ENCODE results near the gene RNF212B. TPM values are rescaled to one million over a fixed set of nuclear protein-coding genes. Genes with fewer than 3 reads are reported as not detected.

RNF212B gene
- total and polyA plus RNA-seq, 2 of the 13 experiments (the other 11 are each of a cell fraction or from before 2014, with no cell fraction given) = 0.05 TPM; not detected in 1

DNA sequence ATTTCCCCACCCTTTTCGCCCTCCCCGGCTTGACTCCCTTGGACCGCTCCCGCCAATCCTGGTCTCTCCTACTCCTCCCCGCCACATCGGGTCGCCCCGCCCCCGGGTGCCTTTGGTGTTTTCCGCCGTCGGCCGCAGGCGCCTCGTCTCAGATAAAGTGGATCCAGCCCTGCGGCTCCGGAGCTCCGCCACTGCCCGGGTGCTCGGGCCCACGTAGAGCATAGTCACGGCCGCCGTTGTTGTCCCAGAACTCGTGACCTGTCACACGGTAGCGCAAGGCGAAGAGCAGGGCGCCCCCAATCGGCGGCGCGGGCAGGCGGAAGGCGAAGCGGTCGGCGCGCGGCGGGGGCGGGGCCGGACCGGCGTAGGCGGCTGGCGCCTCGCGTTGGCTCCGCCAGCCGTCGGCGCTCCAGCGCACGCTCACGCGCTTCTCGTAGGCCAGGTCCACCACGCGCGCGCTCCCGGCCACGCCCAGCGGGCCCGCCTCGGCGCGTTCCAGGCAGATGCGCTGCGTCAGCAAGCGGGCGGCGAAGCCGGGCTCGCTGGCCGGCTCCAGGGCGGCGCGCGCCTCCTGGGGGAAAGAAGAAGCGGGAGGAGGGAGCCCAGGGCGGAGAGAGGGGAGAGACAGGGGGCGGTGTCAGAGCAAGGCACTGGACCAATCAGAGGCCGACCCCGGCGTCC is 63.7 kb downstream of the RNF212B start (continued):
- TF ChIP-seq, protein P1, sequence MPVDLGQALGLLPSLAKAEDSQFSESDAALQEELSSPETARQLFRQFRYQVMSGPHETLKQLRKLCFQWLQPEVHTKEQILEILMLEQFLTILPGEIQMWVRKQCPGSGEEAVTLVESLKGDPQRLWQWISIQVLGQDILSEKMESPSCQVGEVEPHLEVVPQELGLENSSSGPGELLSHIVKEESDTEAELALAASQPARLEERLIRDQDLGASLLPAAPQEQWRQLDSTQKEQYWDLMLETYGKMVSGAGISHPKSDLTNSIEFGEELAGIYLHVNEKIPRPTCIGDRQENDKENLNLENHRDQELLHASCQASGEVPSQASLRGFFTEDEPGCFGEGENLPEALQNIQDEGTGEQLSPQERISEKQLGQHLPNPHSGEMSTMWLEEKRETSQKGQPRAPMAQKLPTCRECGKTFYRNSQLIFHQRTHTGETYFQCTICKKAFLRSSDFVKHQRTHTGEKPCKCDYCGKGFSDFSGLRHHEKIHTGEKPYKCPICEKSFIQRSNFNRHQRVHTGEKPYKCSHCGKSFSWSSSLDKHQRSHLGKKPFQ (CRISPR knock-in tag; IDR thresholded peaks at IDR 0.05; ENCODE audit: insufficient replicate concordance) = peak; percentile 3
- TF ChIP-seq ZNF598 (CRISPR knock-in tag; IDR thresholded peaks at IDR 0.05; ENCODE audit: borderline replicate concordance) = 0 out of 2 replicates have a peak, but pooled peaks have one; percentile 42
- peak; percentile 51 for TF ChIP-seq HNF4A (CRISPR knock-in tag; IDR thresholded peaks at IDR 0.05)
- peak; percentile 50 for TF ChIP-seq STAG1 (CRISPR knock-in tag; IDR thresholded peaks at IDR 0.05)
- TF ChIP-seq, protein P2, sequence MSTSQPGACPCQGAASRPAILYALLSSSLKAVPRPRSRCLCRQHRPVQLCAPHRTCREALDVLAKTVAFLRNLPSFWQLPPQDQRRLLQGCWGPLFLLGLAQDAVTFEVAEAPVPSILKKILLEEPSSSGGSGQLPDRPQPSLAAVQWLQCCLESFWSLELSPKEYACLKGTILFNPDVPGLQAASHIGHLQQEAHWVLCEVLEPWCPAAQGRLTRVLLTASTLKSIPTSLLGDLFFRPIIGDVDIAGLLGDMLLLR (CRISPR knock-in tag; IDR thresholded peaks at IDR 0.05) = peak; percentile 78; the same call in 1 of the 2 replicates
- TF ChIP-seq, protein P3, sequence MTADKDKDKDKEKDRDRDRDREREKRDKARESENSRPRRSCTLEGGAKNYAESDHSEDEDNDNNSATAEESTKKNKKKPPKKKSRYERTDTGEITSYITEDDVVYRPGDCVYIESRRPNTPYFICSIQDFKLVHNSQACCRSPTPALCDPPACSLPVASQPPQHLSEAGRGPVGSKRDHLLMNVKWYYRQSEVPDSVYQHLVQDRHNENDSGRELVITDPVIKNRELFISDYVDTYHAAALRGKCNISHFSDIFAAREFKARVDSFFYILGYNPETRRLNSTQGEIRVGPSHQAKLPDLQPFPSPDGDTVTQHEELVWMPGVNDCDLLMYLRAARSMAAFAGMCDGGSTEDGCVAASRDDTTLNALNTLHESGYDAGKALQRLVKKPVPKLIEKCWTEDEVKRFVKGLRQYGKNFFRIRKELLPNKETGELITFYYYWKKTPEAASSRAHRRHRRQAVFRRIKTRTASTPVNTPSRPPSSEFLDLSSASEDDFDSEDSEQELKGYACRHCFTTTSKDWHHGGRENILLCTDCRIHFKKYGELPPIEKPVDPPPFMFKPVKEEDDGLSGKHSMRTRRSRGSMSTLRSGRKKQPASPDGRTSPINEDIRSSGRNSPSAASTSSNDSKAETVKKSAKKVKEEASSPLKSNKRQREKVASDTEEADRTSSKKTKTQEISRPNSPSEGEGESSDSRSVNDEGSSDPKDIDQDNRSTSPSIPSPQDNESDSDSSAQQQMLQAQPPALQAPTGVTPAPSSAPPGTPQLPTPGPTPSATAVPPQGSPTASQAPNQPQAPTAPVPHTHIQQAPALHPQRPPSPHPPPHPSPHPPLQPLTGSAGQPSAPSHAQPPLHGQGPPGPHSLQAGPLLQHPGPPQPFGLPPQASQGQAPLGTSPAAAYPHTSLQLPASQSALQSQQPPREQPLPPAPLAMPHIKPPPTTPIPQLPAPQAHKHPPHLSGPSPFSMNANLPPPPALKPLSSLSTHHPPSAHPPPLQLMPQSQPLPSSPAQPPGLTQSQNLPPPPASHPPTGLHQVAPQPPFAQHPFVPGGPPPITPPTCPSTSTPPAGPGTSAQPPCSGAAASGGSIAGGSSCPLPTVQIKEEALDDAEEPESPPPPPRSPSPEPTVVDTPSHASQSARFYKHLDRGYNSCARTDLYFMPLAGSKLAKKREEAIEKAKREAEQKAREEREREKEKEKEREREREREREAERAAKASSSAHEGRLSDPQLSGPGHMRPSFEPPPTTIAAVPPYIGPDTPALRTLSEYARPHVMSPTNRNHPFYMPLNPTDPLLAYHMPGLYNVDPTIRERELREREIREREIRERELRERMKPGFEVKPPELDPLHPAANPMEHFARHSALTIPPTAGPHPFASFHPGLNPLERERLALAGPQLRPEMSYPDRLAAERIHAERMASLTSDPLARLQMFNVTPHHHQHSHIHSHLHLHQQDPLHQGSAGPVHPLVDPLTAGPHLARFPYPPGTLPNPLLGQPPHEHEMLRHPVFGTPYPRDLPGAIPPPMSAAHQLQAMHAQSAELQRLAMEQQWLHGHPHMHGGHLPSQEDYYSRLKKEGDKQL (CRISPR knock-in tag; IDR thresholded peaks at IDR 0.05; ENCODE audit: low read depth) = peak; percentile 85; the same call in 1 of the 2 replicates
- TF ChIP-seq ZFP36L1 (CRISPR knock-in tag; IDR thresholded peaks at IDR 0.05) = peak; percentile 87; the same call in 1 of the 2 replicates
- peak; percentile 85 for TF ChIP-seq ZNF430 (CRISPR knock-in tag; IDR thresholded peaks at IDR 0.05)
- peak; percentile 63; the same call in 1 of the 2 replicates for TF ChIP-seq ZNF264 (CRISPR knock-in tag; IDR thresholded peaks at IDR 0.05)
- TF ChIP-seq, protein P4, sequence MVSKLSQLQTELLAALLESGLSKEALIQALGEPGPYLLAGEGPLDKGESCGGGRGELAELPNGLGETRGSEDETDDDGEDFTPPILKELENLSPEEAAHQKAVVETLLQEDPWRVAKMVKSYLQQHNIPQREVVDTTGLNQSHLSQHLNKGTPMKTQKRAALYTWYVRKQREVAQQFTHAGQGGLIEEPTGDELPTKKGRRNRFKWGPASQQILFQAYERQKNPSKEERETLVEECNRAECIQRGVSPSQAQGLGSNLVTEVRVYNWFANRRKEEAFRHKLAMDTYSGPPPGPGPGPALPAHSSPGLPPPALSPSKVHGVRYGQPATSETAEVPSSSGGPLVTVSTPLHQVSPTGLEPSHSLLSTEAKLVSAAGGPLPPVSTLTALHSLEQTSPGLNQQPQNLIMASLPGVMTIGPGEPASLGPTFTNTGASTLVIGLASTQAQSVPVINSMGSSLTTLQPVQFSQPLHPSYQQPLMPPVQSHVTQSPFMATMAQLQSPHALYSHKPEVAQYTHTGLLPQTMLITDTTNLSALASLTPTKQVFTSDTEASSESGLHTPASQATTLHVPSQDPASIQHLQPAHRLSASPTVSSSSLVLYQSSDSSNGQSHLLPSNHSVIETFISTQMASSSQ (IDR thresholded peaks at IDR 0.05; ENCODE audit: low read depth) = peak; percentile 50; the same call in 1 of the 2 replicates
- TF ChIP-seq, protein P4 (CRISPR knock-in tag; IDR thresholded peaks at IDR 0.05; ENCODE audit: borderline replicate concordance) = no peak
- TF ChIP-seq, protein P5, sequence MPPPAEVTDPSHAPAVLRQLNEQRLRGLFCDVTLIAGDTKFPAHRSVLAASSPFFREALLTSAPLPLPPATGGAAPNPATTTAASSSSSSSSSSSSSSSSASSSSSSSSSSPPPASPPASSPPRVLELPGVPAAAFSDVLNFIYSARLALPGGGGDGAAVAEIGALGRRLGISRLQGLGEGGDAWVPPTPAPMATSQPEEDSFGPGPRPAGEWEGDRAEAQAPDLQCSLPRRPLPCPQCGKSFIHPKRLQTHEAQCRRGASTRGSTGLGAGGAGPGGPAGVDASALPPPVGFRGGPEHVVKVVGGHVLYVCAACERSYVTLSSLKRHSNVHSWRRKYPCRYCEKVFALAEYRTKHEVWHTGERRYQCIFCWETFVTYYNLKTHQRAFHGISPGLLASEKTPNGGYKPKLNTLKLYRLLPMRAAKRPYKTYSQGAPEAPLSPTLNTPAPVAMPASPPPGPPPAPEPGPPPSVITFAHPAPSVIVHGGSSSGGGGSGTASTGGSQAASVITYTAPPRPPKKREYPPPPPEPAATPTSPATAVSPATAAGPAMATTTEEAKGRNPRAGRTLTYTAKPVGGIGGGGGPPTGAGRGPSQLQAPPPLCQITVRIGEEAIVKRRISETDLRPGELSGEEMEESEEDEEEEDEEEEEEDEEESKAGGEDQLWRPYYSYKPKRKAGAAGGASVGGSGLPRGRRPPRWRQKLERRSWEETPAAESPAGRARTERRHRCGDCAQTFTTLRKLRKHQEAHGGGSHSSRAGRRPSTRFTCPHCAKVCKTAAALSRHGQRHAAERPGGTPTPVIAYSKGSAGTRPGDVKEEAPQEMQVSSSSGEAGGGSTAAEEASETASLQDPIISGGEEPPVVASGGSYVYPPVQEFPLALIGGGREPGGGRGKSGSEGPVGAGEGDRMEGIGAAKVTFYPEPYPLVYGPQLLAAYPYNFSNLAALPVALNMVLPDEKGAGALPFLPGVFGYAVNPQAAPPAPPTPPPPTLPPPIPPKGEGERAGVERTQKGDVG (CRISPR knock-in tag; IDR thresholded peaks at IDR 0.05; ENCODE audit: borderline replicate concordance) = peak; percentile 7; the same call in 1 of the 2 replicates

All from HepG2 (cell line).